ENCODE measurements around the gene RTL9. TPM values are rescaled to one million over a fixed set of nuclear protein-coding genes. Genes with fewer than 3 reads are reported as not detected.
"Not testable (repeated sequence)": the region's sequence is repeated elsewhere in the genome, so short reads cannot be mapped to it uniquely, and the experiment has no call there.

The RTL9 gene
- total RNA-seq, 1 donor from 2014 or later: under 0.01 TPM

DNA sequence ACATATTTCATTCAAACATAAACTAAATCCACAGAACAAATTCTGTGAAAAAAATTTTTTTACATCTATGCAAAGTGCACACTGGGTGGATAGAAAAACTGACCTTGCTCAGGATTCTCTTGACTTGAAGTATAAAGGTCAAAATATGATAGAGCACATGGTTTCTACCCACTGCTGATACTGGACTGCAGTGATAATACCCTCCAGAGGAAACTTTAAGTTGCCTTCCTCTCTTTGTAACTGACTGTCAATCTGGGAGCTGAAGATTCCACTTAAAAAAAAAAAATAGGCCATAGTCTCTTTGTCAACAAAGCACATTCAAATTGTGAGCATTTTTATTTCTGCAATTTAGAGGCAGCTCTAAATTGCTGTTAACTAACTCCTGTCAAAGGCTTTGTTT is 37.6 kb upstream of the RTL9 start:
- no peaks in the 10 kb centered on the region for H3K27me3 ChIP-seq (ENCODE audit: control insufficient read depth, insufficient read depth, low read length)
- TF ChIP-seq, protein P1, sequence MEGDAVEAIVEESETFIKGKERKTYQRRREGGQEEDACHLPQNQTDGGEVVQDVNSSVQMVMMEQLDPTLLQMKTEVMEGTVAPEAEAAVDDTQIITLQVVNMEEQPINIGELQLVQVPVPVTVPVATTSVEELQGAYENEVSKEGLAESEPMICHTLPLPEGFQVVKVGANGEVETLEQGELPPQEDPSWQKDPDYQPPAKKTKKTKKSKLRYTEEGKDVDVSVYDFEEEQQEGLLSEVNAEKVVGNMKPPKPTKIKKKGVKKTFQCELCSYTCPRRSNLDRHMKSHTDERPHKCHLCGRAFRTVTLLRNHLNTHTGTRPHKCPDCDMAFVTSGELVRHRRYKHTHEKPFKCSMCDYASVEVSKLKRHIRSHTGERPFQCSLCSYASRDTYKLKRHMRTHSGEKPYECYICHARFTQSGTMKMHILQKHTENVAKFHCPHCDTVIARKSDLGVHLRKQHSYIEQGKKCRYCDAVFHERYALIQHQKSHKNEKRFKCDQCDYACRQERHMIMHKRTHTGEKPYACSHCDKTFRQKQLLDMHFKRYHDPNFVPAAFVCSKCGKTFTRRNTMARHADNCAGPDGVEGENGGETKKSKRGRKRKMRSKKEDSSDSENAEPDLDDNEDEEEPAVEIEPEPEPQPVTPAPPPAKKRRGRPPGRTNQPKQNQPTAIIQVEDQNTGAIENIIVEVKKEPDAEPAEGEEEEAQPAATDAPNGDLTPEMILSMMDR (IDR thresholded peaks at IDR 0.05; ENCODE audit: insufficient read depth, low read length, poor library complexity, severe bottlenecking): no peak
- no peak for DNase-seq (ENCODE audit: low read depth)
- H3K4me3 ChIP-seq (ENCODE audit: low read depth, low read length): no peak overlapping the region
- no peaks in the 10 kb centered on the region for H3K36me3 ChIP-seq (ENCODE audit: control insufficient read depth, insufficient read depth, low read length)

DNA sequence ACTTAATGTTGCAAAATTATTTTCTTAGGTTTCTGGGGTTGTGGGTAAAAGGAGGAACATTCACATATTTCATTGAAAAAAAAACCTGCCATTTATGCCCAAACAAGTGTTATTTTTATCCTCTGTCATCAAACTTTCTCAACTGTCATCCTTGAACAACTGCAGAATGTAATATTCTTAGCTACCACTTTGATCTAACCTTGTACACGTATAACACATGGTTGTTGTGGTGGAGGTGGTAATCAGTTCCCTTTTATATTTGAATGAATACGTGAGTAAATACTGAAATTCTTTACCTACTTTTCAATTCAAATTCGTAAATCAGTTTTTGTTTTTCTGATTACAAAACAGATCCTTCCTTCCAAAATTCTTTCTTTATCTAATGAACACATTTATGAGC is 37.0 kb upstream of the RTL9 start:
- DNase-seq (ENCODE audit: low read depth): no peak
- Histone ChIP-seq H3K4me3 (ENCODE audit: low read depth, low read length) (no peak overlapping the region), H3K36me3 (ENCODE audit: control insufficient read depth, insufficient read depth, low read length) (no peaks in the 10 kb centered on the region), H3K27me3 (ENCODE audit: control insufficient read depth, insufficient read depth, low read length) (no peaks in the 10 kb centered on the region)
- TF ChIP-seq, protein P1 (IDR thresholded peaks at IDR 0.05; ENCODE audit: insufficient read depth, low read length, poor library complexity, severe bottlenecking): no peak

DNA sequence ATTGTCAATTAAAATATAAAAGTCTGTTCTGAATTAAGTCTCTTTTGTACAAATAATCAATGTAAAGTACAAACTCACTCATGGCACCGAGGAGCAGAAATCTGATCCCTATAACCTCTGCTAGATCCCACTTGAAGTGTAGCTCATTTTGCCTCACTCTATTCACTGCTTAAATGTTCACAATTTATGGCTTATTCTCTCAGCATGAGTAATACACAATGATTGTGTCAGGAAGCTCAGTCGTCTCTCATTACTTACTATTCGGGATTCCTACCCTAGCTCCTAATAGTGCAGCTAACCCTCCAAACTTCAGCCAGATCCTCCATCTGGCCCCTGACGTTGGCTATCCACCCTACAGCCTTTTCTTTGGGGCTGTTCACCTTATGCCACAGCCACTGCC is 36.0 kb upstream of the RTL9 start:
- TF ChIP-seq, protein P1 (IDR thresholded peaks at IDR 0.05; ENCODE audit: insufficient read depth, low read length, poor library complexity, severe bottlenecking): no peak
- DNase-seq (ENCODE audit: low read depth): no peak
- no peaks in the 10 kb centered on the region for H3K36me3 ChIP-seq (ENCODE audit: control insufficient read depth, insufficient read depth, low read length)
- no peak overlapping the region for H3K4me3 ChIP-seq (ENCODE audit: low read depth, low read length)
- H3K27me3 ChIP-seq (ENCODE audit: control insufficient read depth, insufficient read depth, low read length): no peaks in the 10 kb centered on the region

DNA sequence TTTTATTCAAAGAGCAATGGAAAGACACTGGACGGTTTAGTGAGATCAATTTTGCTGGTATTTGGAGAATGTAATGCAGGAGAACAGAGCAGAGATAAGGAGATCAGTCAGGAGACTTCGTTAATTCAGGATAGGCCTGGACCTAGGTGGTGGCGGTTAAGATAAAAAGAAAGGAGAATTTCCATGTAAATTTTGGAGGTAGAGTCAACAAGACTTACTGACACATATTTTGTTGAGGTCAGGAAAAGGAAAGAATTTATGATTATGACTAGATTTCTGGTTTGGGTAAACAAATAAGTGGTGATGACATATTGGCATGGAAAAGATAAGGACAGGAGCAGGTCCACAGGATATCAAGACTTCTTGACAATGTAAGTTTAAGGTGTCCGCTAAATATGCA is 31.9 kb upstream of the RTL9 start:
- TF ChIP-seq, protein P1 (IDR thresholded peaks at IDR 0.05; ENCODE audit: insufficient read depth, low read length, poor library complexity, severe bottlenecking): no peak
- no peak for DNase-seq (ENCODE audit: low read depth)
- H3K27me3 ChIP-seq (ENCODE audit: control insufficient read depth, insufficient read depth, low read length): no peaks in the 10 kb centered on the region

DNA sequence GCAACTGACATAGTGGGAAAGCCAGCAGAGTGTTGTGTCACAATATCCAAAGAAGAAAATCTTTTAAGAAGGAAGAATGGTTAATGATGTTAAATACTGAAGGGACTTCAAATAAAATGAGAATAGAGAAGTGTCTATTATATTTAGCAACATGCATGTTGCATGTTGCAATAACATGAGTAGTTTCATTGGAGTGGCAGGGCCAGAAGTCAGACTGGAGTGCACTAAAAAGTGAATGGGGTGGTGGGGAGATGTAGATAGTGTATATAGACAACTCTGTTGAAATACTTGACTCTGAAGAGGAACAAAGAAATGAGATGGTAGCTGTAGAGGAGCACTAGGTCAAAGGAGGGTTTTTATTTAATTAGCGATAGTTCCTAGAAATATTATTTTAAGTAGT is 31.3 kb upstream of the RTL9 start:
- Histone ChIP-seq H3K36me3 (ENCODE audit: control insufficient read depth, insufficient read depth, low read length) (no peaks in the 10 kb centered on the region), H3K27me3 (ENCODE audit: control insufficient read depth, insufficient read depth, low read length) (no peaks in the 10 kb centered on the region), H3K4me3 (ENCODE audit: low read depth, low read length) (no peak overlapping the region)
- DNase-seq (ENCODE audit: low read depth): no peak
- TF ChIP-seq, protein P1 (IDR thresholded peaks at IDR 0.05; ENCODE audit: insufficient read depth, low read length, poor library complexity, severe bottlenecking): no peak

More for the DNA sequence above, 31.9 kb upstream of the RTL9 start:
- Histone ChIP-seq H3K36me3 (ENCODE audit: control insufficient read depth, insufficient read depth, low read length) (no peaks in the 10 kb centered on the region), H3K4me3 (ENCODE audit: low read depth, low read length) (no peak overlapping the region)

DNA sequence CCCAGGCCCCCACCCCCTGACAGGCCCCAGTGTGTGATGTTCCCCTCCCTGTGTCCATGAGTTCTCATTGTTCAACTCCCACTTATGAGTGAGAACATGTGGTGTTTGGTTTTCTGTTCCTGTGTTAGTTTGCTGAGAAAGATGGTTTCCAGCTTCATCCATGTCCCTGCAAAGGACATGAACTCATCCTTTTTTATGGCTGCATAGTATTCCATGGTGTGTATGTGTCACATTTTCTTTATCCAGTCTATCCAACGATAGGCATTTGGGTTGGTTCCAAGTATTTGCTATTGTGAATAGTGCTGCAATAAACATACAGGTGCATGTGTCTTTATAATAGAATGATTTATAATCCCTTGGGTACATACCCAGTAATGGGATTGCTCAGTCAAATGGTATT is 30.0 kb upstream of the RTL9 start:
- not testable (repeated sequence) for H3K36me3 ChIP-seq (ENCODE audit: control insufficient read depth, insufficient read depth, low read length); H3K4me3 ChIP-seq (ENCODE audit: low read depth, low read length); H3K27me3 ChIP-seq (ENCODE audit: control insufficient read depth, insufficient read depth, low read length); DNase-seq (ENCODE audit: low read depth)

All from kidney epithelial cell (primary cell).